ENCODE data around the gene KLF1.
"Not testable (repeated sequence)": the region's sequence is repeated elsewhere in the genome, so short reads cannot be mapped to it uniquely, and the experiment has no call there.

Gene KLF1

DNA sequence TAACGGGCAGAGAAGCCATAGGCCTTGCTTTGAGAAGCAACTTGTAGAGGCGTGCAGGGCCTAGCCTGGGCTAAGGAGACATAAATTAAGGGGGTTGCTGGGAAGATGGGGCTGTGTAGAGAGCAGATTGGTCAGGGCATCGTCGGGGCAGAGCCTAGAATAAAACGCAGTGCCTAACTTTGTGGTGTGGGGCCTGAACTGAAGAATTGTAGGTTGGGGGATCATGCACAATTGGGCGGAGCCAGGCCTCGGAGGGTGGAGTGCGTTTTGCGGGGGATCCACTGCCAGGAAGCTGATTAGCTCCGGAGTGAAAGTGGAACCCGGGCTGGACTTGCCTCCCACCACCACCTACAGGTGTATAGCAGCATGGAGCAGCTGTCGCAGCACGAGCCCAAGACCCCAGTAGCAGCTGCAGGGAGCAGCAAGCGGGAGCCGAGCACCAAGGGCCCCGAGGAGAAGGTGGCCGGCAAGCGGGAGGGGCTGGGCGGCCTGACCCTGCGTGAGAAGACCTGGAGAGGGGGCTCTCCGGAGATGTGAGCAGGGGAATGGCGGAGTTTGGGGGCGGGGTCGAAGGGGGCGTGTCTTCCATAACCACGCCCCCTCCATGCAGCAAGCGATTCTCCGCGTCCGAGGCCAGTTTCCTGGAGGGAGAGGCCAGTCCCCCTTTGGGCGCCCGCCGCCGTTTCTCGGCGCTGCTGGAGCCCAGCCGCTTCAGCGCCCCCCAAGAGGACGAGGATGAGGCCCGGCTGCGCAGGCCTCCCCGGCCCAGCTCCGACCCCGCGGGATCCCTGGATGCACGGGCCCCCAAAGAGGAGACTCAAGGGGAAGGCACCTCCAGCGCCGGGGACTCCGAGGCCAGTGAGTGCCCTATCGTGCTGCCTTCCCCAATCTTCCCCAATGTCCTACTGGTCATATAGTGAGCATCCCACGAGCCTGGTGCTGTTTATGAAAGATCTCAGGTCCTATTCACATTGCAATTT is 19.6 kb downstream of the KLF1 start:
- DNase-seq (ENCODE audit: low read depth), result no peak

GRCh38 chr19:12866416-12867119 is 20.4 kb downstream of the KLF1 start:
- no peak for DNase-seq (ENCODE audit: low read depth)

- no peak for DNase-seq (ENCODE audit: low read depth)
These were observed 21.1 kb downstream of the KLF1 start for GRCh38 chr19:12865746-12866415.

- no peak for DNase-seq (ENCODE audit: low read depth)
These were observed 22.0 kb downstream of the KLF1 start for GRCh38 chr19:12864721-12865715.

- DNase-seq (ENCODE audit: low read depth), result no peak
These were observed 22.9 kb downstream of the KLF1 start for GRCh38 chr19:12864143-12864542.

- DNase-seq (ENCODE audit: low read depth), result no peak
These were observed 27.5 kb downstream of the KLF1 start for GRCh38 chr19:12859546-12859945.

DNA sequence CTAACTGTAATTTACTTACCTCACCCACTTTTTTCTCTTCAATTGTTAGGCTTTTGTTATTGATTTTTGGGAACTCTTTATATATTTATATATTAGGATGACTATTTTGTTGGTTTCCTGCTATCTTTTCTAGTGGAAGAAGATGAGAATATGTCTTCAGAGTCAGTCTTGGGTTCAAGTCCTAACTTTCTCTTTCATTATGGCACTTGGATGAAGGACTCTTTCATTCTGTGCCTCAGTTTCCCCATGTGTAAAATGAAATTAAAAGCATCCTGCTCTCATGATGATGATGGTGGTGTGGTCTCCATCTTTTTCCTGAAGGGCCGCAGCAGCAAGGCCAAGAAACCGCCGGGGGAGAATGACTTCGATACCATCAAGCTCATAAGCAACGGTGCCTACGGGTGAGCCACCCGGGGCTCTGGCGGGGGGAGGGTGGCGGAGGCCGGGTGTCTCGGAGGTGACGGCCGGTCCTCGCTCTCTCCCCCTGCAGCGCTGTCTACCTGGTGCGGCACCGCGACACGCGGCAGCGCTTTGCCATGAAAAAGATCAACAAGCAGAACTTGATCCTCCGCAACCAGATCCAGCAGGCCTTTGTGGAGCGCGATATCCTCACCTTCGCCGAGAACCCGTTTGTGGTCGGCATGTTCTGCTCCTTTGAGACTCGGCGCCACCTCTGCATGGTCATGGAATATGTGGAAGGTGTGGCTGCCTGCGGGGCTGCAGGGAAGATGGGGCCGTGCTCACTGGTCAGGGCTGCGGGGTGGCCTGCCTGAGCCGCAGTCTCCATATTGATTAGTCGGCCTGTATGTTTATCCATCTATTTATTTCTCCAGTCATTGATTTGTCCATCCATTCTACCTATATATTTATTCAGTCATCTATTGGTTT is 28.7 kb downstream of the KLF1 start:
- no peak for DNase-seq (ENCODE audit: low read depth)

DNA sequence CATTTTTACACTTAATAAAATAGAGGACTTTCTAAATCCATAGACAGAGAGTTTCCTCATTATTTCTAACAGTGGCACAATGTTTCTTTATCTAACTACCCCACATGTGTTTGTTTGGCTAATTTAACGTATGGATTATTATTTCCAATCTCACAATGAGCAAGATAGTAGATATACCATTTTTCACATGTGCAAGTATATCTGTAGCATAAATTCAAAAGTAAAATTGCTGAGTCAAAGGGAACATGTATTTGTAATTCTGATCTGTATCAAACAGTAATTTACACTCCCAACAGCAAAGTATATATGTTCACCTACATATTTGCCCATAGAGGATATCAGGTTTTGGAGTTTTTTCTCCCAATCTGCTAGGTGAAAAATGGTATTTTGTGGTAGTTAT is 30.3 kb downstream of the KLF1 start:
- no peak for DNase-seq (ENCODE audit: low read depth)

GRCh38 chr19:12847159-12848139 is 39.6 kb downstream of the KLF1 start:
- peak; percentile 51 for DNase-seq (ENCODE audit: low read depth)

GRCh38 chr19:12846613-12847012 is 40.4 kb downstream of the KLF1 start:
- DNase-seq (ENCODE audit: low read depth), result not testable (repeated sequence)

DNA sequence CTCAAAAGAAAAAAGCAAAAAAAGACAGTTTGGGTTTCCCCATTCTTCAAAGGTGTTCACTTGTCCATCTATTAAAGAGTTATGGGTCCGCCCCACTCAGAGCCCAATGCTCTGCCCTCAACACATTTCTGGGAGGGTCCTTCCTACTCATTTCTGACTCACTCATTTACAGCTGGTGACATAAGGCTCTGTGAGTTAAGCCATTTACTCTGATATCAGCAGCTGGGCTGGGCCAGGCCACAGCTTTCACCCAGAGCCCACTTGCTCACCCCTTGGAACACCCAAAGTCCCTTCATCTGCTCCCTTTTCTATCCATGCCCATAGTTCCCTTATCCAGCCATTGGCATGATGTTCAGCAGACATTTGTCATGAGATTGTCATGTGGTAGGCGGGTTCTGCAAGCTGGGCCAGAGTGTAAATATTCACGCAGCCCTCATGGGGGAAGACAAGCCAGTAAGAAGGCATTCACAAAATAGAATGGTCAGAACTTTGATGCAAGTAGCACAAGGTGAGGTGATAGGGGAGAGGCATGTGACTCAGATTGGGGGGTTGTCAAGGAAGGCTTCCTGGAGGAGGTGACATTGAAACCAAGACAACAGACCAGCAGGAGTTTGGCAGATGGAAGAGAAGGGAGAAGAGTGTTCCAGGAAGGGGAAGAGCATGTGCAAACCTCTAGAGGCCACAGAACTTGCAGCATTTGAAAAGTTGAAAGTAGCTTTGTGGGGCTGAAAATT is 42.8 kb downstream of the KLF1 start:
- DNase-seq (ENCODE audit: low read depth), result no peak

GRCh38 chr19:12843328-12843727 is 43.7 kb downstream of the KLF1 start:
- DNase-seq (ENCODE audit: low read depth), result no peak

GRCh38 chr19:12842511-12842910 is 44.5 kb downstream of the KLF1 start:
- DNase-seq (ENCODE audit: low read depth), result no peak

GRCh38 chr19:12841094-12841493 is 45.9 kb downstream of the KLF1 start:
- no peak for DNase-seq (ENCODE audit: low read depth)

- DNase-seq (ENCODE audit: low read depth), result no peak
These were observed 46.6 kb downstream of the KLF1 start for GRCh38 chr19:12840091-12841079.

DNA sequence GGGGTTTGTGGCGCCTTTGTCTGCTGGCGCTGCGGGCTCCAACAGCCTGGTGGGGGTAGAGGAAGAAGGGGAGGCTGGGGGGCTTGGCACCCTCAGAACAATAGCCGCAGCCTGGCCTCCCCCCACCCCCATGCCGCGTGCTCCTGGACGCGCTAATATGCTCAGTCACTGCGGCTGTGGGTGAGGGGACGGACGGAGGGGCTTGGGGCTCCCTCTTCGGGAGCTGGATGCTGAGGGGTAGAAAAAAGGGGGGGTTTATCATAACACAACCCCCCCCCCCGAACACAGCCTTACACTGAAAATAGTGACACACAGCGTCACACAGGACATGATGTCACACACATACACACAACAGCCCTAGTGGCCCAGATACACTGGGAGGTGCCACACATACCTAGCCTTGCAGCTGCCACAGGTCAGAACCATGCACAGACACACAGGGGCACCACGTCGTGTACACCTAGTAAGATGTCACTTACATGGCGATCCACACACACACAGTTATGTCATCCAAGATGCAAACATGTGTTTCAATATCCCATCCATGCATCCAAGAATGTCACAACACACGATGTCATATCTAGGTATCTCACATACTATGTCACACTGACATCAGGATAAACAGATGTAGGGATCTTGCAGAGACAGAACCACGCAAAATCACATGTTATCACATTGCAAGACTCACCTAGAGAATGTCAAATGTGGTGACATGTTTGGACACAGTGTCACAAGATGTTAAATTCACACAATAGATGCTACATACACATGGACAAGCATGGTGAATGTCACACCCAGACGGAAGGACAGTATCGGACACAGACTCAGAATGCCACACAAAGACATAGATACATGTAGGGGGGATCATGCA is 47.9 kb downstream of the KLF1 start:
- no peak for DNase-seq (ENCODE audit: low read depth)
